ENCODE data around the gene TTC23.
"Not testable (repeated sequence)": the region's sequence is repeated elsewhere in the genome, so short reads cannot be mapped to it uniquely, and the experiment has no call there.

Gene TTC23

GRCh38 chr15:99250494-99250856 is 1.1 kb upstream of the TTC23 start:
- no peak for DNase-seq (ENCODE audit: low read depth, low spot score)

GRCh38 chr15:99250001-99250400 is 620 bp upstream of the TTC23 start:
- no peak for DNase-seq (ENCODE audit: low read depth, low spot score)

- no peak for DNase-seq (ENCODE audit: low read depth, low spot score)
Observed at GRCh38 chr15:99248000-99248715, 1.2 kb downstream of the TTC23 start.

- no peak for DNase-seq (ENCODE audit: low read depth, low spot score)
Observed at GRCh38 chr15:99247062-99247461, 2.3 kb downstream of the TTC23 start.

GRCh38 chr15:99244306-99244705 is 5.1 kb downstream of the TTC23 start:
- DNase-seq (ENCODE audit: low read depth, low spot score), result no peak

GRCh38 chr15:99241752-99242151 is 7.6 kb downstream of the TTC23 start:
- DNase-seq (ENCODE audit: low read depth, low spot score), result no peak

- DNase-seq (ENCODE audit: low read depth, low spot score), result no peak
Observed at GRCh38 chr15:99239545-99240198, 9.7 kb downstream of the TTC23 start.

GRCh38 chr15:99238849-99239248 is 10.5 kb downstream of the TTC23 start:
- DNase-seq (ENCODE audit: low read depth, low spot score), result no peak

GRCh38 chr15:99234160-99234559 is 15.2 kb downstream of the TTC23 start:
- not testable (repeated sequence) for DNase-seq (ENCODE audit: low read depth, low spot score)

- no peak for DNase-seq (ENCODE audit: low read depth, low spot score)
Observed at GRCh38 chr15:99232740-99233139, 16.6 kb downstream of the TTC23 start.

GRCh38 chr15:99230867-99231266 is 18.5 kb downstream of the TTC23 start:
- no peak for DNase-seq (ENCODE audit: low read depth, low spot score)

- no peak for DNase-seq (ENCODE audit: low read depth, low spot score)
Observed at GRCh38 chr15:99228120-99228770, 21.1 kb downstream of the TTC23 start.

- no peak for DNase-seq (ENCODE audit: low read depth, low spot score)
Observed at GRCh38 chr15:99226802-99227201, 22.6 kb downstream of the TTC23 start.

GRCh38 chr15:99224372-99225214 is 24.8 kb downstream of the TTC23 start:
- DNase-seq (ENCODE audit: low read depth, low spot score), result no peak

- peak; percentile 49 for DNase-seq (ENCODE audit: low read depth, low spot score)
Observed at GRCh38 chr15:99213187-99213811, 36.1 kb downstream of the TTC23 start.

- no peak for DNase-seq (ENCODE audit: low read depth, low spot score)
Observed at GRCh38 chr15:99212406-99212805, 37.0 kb downstream of the TTC23 start.

- DNase-seq (ENCODE audit: low read depth, low spot score), result no peak
Observed at GRCh38 chr15:99211926-99212325, 37.5 kb downstream of the TTC23 start.

GRCh38 chr15:99210334-99210733 is 39.0 kb downstream of the TTC23 start:
- DNase-seq (ENCODE audit: low read depth, low spot score), result no peak

- no peak for DNase-seq (ENCODE audit: low read depth, low spot score)
Observed at GRCh38 chr15:99209326-99209725, 40.1 kb downstream of the TTC23 start.

GRCh38 chr15:99207672-99208071 is 41.7 kb downstream of the TTC23 start:
- no peak for DNase-seq (ENCODE audit: low read depth, low spot score)

GRCh38 chr15:99202176-99202552 is 47.2 kb downstream of the TTC23 start:
- no peak for DNase-seq (ENCODE audit: low read depth, low spot score)

All from smooth muscle cell of the brain vasculature (primary cell).